Lung (tissue), 12 donors: ENCODE measurements around the gene EGFR. TPM values are rescaled to one million over a fixed set of nuclear protein-coding genes. Genes with fewer than 3 reads are reported as not detected.

Source experiments
- ATAC-seq: fragments of 200-7000 bp; cut with Tn5 transposase; one replicate; pipeline ENCODE4 v1.9.1; 2020; ENCODE audit warnings: moderate number of reproducible peaks; ENCODE audit not compliant: insufficient read depth, low FRiP score
- DNase-seq, 3 donors: peaks; one replicate each; pipeline ENCODE4 v3.0.0-alpha.2; 2013 to 2017
- H3K27ac ChIP-seq, 2 donors: one replicate each; pipeline ENCODE4 v1.5.1; 2013; ENCODE audit warnings: mild to moderate bottlenecking in 2 of 2, moderate library complexity in 2 of 2, control low read depth in 1 of 2, inconsistent platforms in 1 of 2, low read depth in 1 of 2, low read length in 1 of 2
- H3K27me3 ChIP-seq, 3 donors: one replicate each; pipeline ENCODE4 v1.5.1; 2013; ENCODE audit warnings: low read length in 2 of 3; ENCODE audit not compliant: control insufficient read depth in 3 of 3, insufficient read depth in 3 of 3
- H3K36me3 ChIP-seq, 4 donors: one replicate each; pipeline ENCODE4 v1.5.1; 2013; ENCODE audit warnings: low read length in 4 of 4, mild to moderate bottlenecking in 1 of 4, moderate library complexity in 1 of 4; ENCODE audit not compliant: control insufficient read depth in 4 of 4, insufficient read depth in 4 of 4
- H3K4me1 ChIP-seq, 5 donors: one replicate each; pipeline ENCODE4 v1.5.1; 2013; ENCODE audit warnings: low read length in 5 of 5, mild to moderate bottlenecking in 2 of 5, moderate library complexity in 1 of 5; ENCODE audit not compliant: control insufficient read depth in 5 of 5, insufficient read depth in 5 of 5
- H3K4me3 ChIP-seq: one replicate; pipeline ENCODE4 v1.5.1; 2013; ENCODE audit warnings: mild to moderate bottlenecking, control low read depth, moderate library complexity
- H3K9ac ChIP-seq, 2 donors: one replicate each; pipeline ENCODE4 v1.5.1; 2013; ENCODE audit warnings: low read length in 2 of 2, control low read depth in 1 of 2; ENCODE audit not compliant: insufficient read depth in 1 of 2
- H3K9me3 ChIP-seq, 4 donors: one replicate each; pipeline ENCODE4 v1.5.1; 2013; ENCODE audit warnings: low read length in 3 of 4, mild to moderate bottlenecking in 1 of 4, moderate library complexity in 1 of 4; ENCODE audit not compliant: control insufficient read depth in 4 of 4, insufficient read depth in 3 of 4
- CTCF ChIP-seq: IDR thresholded peaks from 2 replicates; pipeline ENCODE4 v1.5.1; 2012; ENCODE audit warnings: mild to moderate bottlenecking; ENCODE audit errors: control extremely low read depth, extremely low read depth
- WGBS, 2 donors: extraction: QIAGEN DNeasy Blood & Tissue Kit; methylation state at CpG; one replicate each; pipeline ENCODE4 v1.1.7; 2013; 5-methylcytosine and 5-hydroxymethylcytosine counted together
- polyA plus RNA-seq, 2 donors: library from polyadenylated mRNA; stranded (reverse); fragments of 200-250 nt; gene quantifications; one replicate each; pipeline ENCODE4 v1.2.1, GENCODE V29; 2013
- total RNA-seq, 2 donors: library from RNA; depleted of rRNA in 1 of 2; stranded (reverse); fragments of >200 nt in 1 of 2; gene quantifications; one replicate each; pipeline ENCODE4 v1.2.1, GENCODE V29; 2014 to 2021
- donor health status: control.
- donor health status: control.
- donor health status: Bipolar disorder and iron deficiency.
- donor health status: healthy.
- donor health status: DM: yes; HTN: yes; CAD: no.

The EGFR gene
- total and polyA plus RNA-seq, 4 donors, result 11.6 to 78.7 (median 37.1) TPM

- 91 to 96% methylated on average over 4 of the region's 4 CpGs for WGBS, 2 donors
- no peak for ATAC-seq
- no peak overlapping the region for H3K4me3 ChIP-seq
- H3K9me3 ChIP-seq, result no peaks in the 10 kb centered on the region
- H3K27me3 ChIP-seq, result no peaks in the 10 kb centered on the region
- H3K27ac ChIP-seq, result peak overlapping the region in 1 of 2 donors; percentile 9
- H3K4me1 ChIP-seq, result peaks cover 7 to 25% (median 25%) of the 10 kb centered on the region in 5 donors
- TF ChIP-seq CTCF, result no peak
- no peaks in the 10 kb centered on the region for H3K36me3 ChIP-seq
- no peak overlapping the region for H3K9ac ChIP-seq
- no peak for DNase-seq
Measured at GRCh38 chr7:55119571-55119970, 100.8 kb downstream of the EGFR start.

- Histone ChIP-seq H3K27me3 (no peaks in the 10 kb centered on the region), H3K9me3 (no peaks in the 10 kb centered on the region), H3K4me1 (peaks cover 7 to 29% (median 25%) of the 10 kb centered on the region in 5 donors), H3K4me3 (no peak overlapping the region), H3K36me3 (no peaks in the 10 kb centered on the region), H3K27ac (peak overlapping the region in 1 of 2 donors; percentile 52), H3K9ac (no peak overlapping the region)
- WGBS, 2 donors, result 77 to 79% methylated on average over 7 of the region's 7 CpGs
- DNase-seq, result no peak
- TF ChIP-seq CTCF, result no peak
- ATAC-seq, result no peak
Measured at GRCh38 chr7:55120074-55120473, 101.3 kb downstream of the EGFR start.

GRCh38 chr7:55120501-55121198 is 101.8 kb downstream of the EGFR start:
- 55 to 84% methylated on average over 7 of the region's 7 CpGs for WGBS, 2 donors
- Histone ChIP-seq H3K27ac (peak overlapping the region; percentile 68 to 84), H3K36me3 (no peaks in the 10 kb centered on the region), H3K9me3 (no peaks in the 10 kb centered on the region), H3K27me3 (no peaks in the 10 kb centered on the region), H3K4me1 (peaks cover 7 to 31% (median 23%) of the 10 kb centered on the region in 5 donors), H3K4me3 (no peak overlapping the region), H3K9ac (no peak overlapping the region)
- no peak for TF ChIP-seq CTCF
- ATAC-seq, result peak; percentile 51
- peak in 2 of 3 donors; percentile 60 to 83 for DNase-seq
